ENCODE measurements around the gene LMF1. TPM values are rescaled to one million over a fixed set of nuclear protein-coding genes. Genes with fewer than 3 reads are reported as not detected.

LMF1 gene
- total and polyA plus RNA-seq, 2 experiments from 2014 or later: 18.8 to 41.6 TPM

- TF ChIP-seq, protein P1, sequence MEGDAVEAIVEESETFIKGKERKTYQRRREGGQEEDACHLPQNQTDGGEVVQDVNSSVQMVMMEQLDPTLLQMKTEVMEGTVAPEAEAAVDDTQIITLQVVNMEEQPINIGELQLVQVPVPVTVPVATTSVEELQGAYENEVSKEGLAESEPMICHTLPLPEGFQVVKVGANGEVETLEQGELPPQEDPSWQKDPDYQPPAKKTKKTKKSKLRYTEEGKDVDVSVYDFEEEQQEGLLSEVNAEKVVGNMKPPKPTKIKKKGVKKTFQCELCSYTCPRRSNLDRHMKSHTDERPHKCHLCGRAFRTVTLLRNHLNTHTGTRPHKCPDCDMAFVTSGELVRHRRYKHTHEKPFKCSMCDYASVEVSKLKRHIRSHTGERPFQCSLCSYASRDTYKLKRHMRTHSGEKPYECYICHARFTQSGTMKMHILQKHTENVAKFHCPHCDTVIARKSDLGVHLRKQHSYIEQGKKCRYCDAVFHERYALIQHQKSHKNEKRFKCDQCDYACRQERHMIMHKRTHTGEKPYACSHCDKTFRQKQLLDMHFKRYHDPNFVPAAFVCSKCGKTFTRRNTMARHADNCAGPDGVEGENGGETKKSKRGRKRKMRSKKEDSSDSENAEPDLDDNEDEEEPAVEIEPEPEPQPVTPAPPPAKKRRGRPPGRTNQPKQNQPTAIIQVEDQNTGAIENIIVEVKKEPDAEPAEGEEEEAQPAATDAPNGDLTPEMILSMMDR (IDR thresholded peaks at IDR 0.05; ENCODE audit: low read depth, low read length): no peak
- H3K27me3 ChIP-seq: no peaks in the 10 kb centered on the region
- no peaks in the 10 kb centered on the region for H3K4me1 ChIP-seq (ENCODE audit: low read depth)
- H3K4me3 ChIP-seq: no peak overlapping the region
- no peak overlapping the region for H3K27ac ChIP-seq
- DNase-seq (ENCODE audit: low read depth in 1 of 2, low spot score in 1 of 2): no peak
- H3K9me3 ChIP-seq (ENCODE audit: low read depth): no peaks in the 10 kb centered on the region
- H3K36me3 ChIP-seq: no peaks in the 10 kb centered on the region
Measured at GRCh38 chr16:911101-911500, 59.7 kb downstream of the LMF1 start.

DNA sequence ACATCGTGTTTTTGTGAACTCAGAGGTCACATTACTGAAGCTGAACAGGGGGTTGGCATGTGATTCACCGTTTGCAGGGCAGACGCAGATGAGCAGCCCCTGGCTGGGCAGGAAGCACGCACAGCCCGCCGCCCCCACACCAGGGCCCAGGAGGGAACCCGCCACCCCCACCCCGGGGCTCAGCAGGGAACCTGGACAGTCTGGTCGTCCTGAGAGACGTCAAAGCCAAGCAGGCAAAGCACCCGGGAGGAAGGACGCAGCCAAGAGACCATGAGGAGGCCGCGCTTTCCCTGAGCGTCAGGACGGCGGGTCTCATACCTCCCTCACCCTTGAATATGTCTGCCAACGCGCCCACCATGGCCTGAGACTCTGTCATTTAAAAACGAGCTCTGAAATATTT is 60.6 kb downstream of the LMF1 start:
- H3K9me3 ChIP-seq (ENCODE audit: low read depth): no peaks in the 10 kb centered on the region
- H3K27ac ChIP-seq: no peak overlapping the region
- H3K36me3 ChIP-seq: no peaks in the 10 kb centered on the region
- no peak for DNase-seq (ENCODE audit: low read depth in 1 of 2, low spot score in 1 of 2)
- TF ChIP-seq, protein P1 (IDR thresholded peaks at IDR 0.05; ENCODE audit: low read depth, low read length): no peak
- no peaks in the 10 kb centered on the region for H3K27me3 ChIP-seq
- H3K4me1 ChIP-seq (ENCODE audit: low read depth): no peaks in the 10 kb centered on the region
- H3K4me3 ChIP-seq: no peak overlapping the region

GRCh38 chr16:909281-910000 is 61.3 kb downstream of the LMF1 start:
- no peaks in the 10 kb centered on the region for H3K4me1 ChIP-seq (ENCODE audit: low read depth)

DNA sequence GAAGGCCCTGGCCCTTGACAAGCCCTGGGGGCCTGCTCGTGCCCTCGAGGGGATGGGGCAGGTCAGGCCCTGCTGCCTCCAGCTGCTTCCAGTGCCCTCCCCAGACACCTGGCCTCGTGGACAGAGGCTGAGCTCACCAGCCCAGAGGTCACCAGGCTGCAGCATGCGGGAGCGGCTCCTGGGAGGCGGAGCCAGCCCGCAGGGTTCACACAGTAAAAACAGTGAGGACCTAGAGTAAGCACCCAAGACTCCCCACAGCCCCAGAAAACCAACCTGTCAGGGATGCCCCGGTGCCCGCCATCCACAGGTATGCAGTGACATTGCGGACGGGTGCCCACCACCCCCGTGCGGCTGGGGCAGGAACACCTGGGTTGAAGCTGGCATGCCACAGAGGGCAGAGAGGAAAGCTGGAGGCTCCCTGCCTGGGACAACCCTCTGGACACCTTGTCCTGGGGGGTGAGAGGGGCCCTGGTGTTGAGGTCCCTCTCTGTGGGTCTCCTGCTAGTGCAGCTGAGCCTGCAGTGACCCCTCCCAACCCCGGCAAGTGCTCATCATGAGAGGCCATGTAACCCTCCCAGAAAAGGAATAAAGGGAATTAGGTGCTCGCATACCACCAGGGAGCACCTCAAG is 62.1 kb downstream of the LMF1 start:
- H3K27ac ChIP-seq: no peak overlapping the region

More at GRCh38 chr16:909281-910000, 61.3 kb downstream of the LMF1 start:
- Histone ChIP-seq H3K9me3 (ENCODE audit: low read depth) (no peaks in the 10 kb centered on the region), H3K36me3 (no peaks in the 10 kb centered on the region), H3K27ac (no peak overlapping the region), H3K4me3 (no peak overlapping the region), H3K27me3 (no peaks in the 10 kb centered on the region)
- TF ChIP-seq, protein P1 (IDR thresholded peaks at IDR 0.05; ENCODE audit: low read depth, low read length): no peak
- DNase-seq (ENCODE audit: low read depth in 1 of 2, low spot score in 1 of 2): no peak

DNA sequence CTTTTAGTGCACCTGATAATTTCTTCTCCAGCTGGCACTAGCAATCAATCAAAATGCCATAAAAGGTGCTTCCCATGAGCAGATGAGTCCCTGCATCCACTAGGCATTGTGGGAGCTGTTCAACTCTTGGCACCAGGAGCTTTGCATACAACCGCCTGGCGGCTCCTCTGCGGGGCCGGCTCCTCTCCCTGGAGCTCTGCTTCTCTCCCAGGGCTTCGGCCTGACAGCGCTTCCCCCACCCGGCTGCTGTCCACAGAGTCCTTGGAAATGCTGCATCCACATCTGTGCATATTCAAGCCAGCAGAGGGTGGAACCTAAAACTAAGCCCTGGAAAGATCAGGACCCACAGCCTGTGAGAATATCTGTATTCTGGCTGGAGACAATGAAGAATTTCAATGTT is 62.9 kb downstream of the LMF1 start:
- Histone ChIP-seq H3K9me3 (ENCODE audit: low read depth) (no peaks in the 10 kb centered on the region), H3K4me3 (no peak overlapping the region), H3K36me3 (no peaks in the 10 kb centered on the region), H3K4me1 (ENCODE audit: low read depth) (no peaks in the 10 kb centered on the region), H3K27me3 (no peaks in the 10 kb centered on the region), H3K27ac (no peak overlapping the region)
- TF ChIP-seq, protein P1 (IDR thresholded peaks at IDR 0.05; ENCODE audit: low read depth, low read length): no peak
- no peak for DNase-seq (ENCODE audit: low read depth in 1 of 2, low spot score in 1 of 2)

More for the DNA sequence above, 62.1 kb downstream of the LMF1 start:
- Histone ChIP-seq H3K4me3 (no peak overlapping the region), H3K36me3 (no peaks in the 10 kb centered on the region), H3K9me3 (ENCODE audit: low read depth) (no peaks in the 10 kb centered on the region), H3K4me1 (ENCODE audit: low read depth) (no peaks in the 10 kb centered on the region), H3K27me3 (no peaks in the 10 kb centered on the region)
- TF ChIP-seq, protein P1 (IDR thresholded peaks at IDR 0.05; ENCODE audit: low read depth, low read length): no peak
- DNase-seq (ENCODE audit: low read depth in 1 of 2, low spot score in 1 of 2): no peak
